Activated T-helper 1 cell treated with anti-CD3 and anti-CD28 coated beads, Interleukin-12 subunit alpha, Interleukin-12 subunit beta, Interleukin-2, Interleukin-4 antibody, amounts not matched to agents 30 ng/mL and 10 ng/mL and 1 ng/mL, durations not matched to agents 14 hours and 24 hours and 36 hours (primary cell): Measurements from ENCODE around the gene LIN52. TPM values are rescaled to one million over a fixed set of nuclear protein-coding genes. Genes with fewer than 3 reads are reported as not detected.

Source experiments
- DNase-seq: peaks from one replicate; pipeline ENCODE4 v3.0.0; 2021; ENCODE audit warnings: low spot score
- H3K27ac Mint-ChIP-seq: one replicate; pipeline ENCODE4 v1.8.0; 2021; ENCODE audit warnings: mild to moderate bottlenecking, mixed read lengths
- H3K27me3 Mint-ChIP-seq: one replicate; pipeline ENCODE4 v1.8.0; 2022; ENCODE audit warnings: mild to moderate bottlenecking, moderate library complexity, mixed read lengths; ENCODE audit not compliant: insufficient read depth
- H3K36me3 Mint-ChIP-seq: one replicate; pipeline ENCODE4 v1.8.0; 2021; ENCODE audit warnings: low read depth, mixed read lengths
- H3K4me1 Mint-ChIP-seq: one replicate; pipeline ENCODE4 v1.8.0; 2021; ENCODE audit warnings: low read depth, mixed read lengths
- H3K4me3 Mint-ChIP-seq: one replicate; pipeline ENCODE4 v1.8.0; 2021; ENCODE audit warnings: mild to moderate bottlenecking, moderate library complexity, mixed read lengths
- H3K9me3 Mint-ChIP-seq: one replicate; pipeline ENCODE4 v1.8.0; 2021; ENCODE audit warnings: mixed read lengths
- intact Hi-C: fragments of 100-400 bp; cut with micrococcal nuclease; formaldehyde crosslinking; loops from one replicate; pipeline ENCODE4 v1.15.1; 2024
- total RNA-seq: library from RNA; stranded (reverse); gene quantifications from 2 replicates; pipeline ENCODE4 v1.2.3, GENCODE V29; 2022

The LIN52 gene
- total RNA-seq, 1 donor from 2014 or later: 17.2 TPM

DNA sequence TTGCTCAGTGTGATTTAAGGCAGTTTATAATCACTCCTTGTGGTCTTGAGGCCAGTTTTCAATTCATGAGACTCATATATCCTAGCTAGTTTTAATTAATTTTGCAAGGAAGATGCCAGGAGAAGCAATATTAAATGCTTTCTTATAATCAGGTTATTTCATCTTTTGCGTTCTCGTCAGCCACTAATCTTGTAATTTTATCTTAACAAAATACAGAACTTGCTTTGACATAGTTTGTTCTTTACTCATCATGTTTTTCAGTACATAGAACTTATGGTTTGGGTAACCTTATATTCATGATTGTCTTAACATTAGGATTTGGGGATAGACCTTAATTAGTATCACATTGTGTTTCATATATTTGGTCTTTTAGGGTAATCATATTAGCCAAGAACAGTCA lies 76.0 kb downstream of the LIN52 start:
- H3K4me1 Mint-ChIP-seq: no peaks in the 10 kb centered on the region

DNA sequence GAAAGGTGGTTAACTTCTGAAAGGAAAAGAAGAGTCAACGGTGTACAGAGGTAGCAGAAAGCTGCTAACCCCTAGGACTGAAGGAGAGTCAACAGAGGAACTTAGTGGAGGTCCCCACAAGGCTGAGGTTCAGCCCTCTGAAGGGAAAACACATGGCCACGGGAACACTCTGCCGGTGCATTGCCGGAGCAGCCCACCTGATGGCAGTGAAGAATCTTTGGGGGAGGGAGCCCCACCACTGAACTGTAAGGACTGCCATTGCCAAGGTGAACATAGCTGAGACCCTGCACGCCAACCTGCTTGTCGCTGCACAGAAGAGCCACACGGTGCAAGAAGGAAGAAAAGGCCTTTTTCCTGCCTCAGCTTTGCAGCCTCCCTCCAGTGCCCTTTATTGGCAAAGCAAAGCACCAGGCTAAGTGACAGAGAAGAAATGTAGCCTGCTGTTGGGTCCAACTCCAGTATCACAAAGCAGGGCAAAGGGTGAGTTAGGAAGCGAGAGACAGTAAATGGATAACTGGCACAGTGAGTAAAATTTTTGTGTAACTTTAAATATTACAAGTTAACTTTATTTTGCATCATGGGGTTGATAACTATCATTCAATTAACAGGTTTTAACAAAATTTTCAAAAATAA lies 76.9 kb downstream of the LIN52 start:
- no peaks in the 10 kb centered on the region for H3K27me3 Mint-ChIP-seq
- no peaks in the 10 kb centered on the region for H3K4me1 Mint-ChIP-seq
- peaks cover 2% of the 10 kb centered on the region for H3K36me3 Mint-ChIP-seq
- no peak for DNase-seq
- no peak overlapping the region for H3K4me3 Mint-ChIP-seq
- no peak overlapping the region for H3K27ac Mint-ChIP-seq
- intact Hi-C loops: no loop called here
- no peaks in the 10 kb centered on the region for H3K9me3 Mint-ChIP-seq

More for the DNA sequence above, 76.0 kb downstream of the LIN52 start:
- peaks cover 2% of the 10 kb centered on the region for H3K36me3 Mint-ChIP-seq
- no peak overlapping the region for H3K4me3 Mint-ChIP-seq
- H3K27me3 Mint-ChIP-seq: no peaks in the 10 kb centered on the region
- no peak overlapping the region for H3K27ac Mint-ChIP-seq
- no peaks in the 10 kb centered on the region for H3K9me3 Mint-ChIP-seq
- intact Hi-C loops: no loop called here
- no peak for DNase-seq

DNA sequence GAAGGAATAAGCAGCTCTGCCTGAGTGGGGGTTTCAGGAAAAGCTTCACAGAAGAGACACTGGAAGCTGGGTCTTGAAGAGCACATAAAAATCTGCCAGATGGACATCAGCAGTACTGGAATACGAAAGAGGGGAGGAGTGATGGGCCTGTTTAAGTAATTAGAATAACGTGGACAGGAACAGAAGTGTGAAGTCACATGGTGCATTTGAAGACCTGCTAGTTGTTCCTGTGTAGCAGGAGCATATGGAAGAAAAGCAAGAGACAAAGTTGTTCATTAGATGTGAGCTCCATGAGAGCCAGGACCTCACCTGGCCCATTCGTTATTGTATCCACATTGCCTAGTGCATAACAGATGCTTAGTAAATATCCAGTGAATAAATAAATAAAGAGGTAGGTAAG lies 85.2 kb downstream of the LIN52 start:
- intact Hi-C loops: no loop called here
- no peaks in the 10 kb centered on the region for H3K4me1 Mint-ChIP-seq
- H3K4me3 Mint-ChIP-seq: no peak overlapping the region
- no peak for DNase-seq
- H3K27ac Mint-ChIP-seq: no peak overlapping the region
- H3K27me3 Mint-ChIP-seq: no peaks in the 10 kb centered on the region
- no peaks in the 10 kb centered on the region for H3K9me3 Mint-ChIP-seq
- H3K36me3 Mint-ChIP-seq: no peaks in the 10 kb centered on the region

DNA sequence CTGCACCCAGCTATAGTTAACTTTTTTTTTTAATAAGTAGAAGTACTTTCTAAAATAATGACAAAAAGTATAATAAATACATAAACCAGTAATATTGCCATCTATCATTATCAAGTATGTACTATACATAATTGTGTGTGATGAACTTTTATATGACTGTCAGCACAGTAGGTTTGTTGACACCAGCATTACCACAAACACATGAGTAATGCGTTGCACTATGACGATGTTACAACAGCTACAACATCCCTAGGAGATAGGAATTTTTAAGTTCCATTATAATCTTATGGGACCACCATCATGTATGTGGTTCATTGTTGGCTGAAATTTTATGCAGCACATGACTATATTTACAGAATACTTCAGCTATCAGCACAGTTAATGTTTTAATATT lies 91.6 kb downstream of the LIN52 start:
- Mint-ChIP-seq H3K36me3 (no peaks in the 10 kb centered on the region), H3K4me3 (no peak overlapping the region), H3K9me3 (no peaks in the 10 kb centered on the region), H3K4me1 (no peaks in the 10 kb centered on the region), H3K27ac (no peak overlapping the region), H3K27me3 (no peaks in the 10 kb centered on the region)
- intact Hi-C loops: no loop called here
- no peak for DNase-seq

DNA sequence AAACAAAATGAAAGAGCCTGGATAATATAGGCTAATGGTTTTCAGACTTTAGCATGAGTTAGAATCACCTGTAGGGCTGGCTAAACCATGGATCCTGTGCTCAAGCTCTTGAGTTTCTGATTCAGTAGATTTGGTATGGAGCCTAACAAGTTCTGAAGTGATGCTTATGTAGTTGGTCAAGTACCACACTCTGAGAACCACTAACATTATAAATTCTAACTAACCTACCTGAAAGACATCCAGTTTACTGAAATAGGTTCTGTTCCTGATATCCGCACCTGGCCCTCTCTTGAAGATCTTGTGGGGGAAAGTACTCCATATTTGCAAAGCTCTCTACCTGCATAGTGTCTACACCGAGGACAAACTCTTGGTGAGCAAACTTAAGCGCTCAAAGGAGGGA lies 95.1 kb downstream of the LIN52 start:
- intact Hi-C loops: no loop called here
- Mint-ChIP-seq H3K4me3 (no peak overlapping the region), H3K27ac (no peak overlapping the region), H3K9me3 (no peaks in the 10 kb centered on the region), H3K27me3 (no peaks in the 10 kb centered on the region), H3K4me1 (no peaks in the 10 kb centered on the region), H3K36me3 (no peaks in the 10 kb centered on the region)
- DNase-seq: no peak

DNA sequence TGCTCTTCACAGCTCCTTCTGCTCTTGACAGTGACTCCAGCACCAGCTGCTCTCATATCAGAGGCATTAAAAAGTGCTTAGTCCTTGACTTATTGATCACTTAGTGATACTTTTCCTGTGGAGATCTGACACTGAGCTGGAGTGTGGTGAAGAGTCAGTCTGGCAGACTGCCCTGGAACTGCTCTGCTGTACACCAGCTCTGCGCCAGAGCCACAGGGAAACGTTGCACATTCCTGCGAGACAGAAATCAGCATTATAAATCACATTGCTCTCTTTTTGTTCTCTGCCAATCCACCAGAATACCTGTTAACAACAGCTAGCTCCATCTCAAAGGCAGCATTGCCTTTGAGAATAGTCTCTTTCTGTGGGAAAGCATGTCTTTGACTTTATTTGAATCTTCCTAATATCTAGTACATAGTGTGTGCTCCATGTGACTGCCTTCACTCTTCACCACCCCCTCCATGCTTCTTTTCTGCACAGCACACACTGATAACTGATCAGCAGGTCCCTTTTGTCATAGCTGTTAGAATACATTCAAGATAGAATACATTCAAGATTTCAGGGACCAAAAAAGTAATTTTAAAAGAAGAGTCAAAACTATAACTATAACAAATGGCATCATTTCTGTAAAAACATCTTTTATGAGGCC lies 106.3 kb downstream of the LIN52 start:
- intact Hi-C loops: no loop called here

DNA sequence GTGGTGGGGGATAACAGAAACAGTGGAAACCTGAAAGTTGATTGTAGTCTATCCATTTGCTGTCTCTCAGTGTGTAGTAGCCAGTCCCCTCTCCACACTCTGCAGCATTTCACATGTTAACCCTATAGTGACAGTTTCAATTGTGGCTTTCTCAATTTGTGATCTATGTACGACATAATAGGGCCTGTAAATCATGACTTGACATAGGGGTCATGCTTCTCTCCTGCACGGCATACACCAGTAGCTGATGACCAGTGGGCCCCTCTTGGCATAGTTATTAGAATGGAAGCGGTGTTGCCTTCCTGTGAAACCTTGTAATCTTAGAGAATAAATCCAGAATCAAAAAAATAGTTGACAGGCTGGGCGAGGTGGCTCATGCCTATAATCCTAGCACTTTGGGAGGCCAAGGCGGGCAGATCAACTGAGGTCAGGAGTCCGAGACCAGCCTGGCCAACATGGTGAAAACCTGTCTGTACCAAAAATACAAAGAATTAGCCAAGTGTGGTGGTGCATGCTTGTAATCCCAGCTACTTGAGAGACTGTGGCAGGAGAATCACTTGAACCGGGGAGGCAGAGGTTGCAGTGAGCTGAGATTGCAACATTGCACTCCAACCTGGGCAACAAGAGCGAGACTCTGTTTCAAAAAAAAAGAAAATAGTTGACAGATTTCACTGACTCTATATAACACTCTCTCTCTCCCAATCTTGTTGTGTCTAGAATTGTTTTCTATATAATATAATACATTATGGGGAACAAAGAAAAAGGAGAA lies 109.9 kb downstream of the LIN52 start:
- Mint-ChIP-seq H3K4me3 (no peak overlapping the region), H3K9me3 (no peaks in the 10 kb centered on the region), H3K36me3 (peaks cover 6% of the 10 kb centered on the region), H3K27me3 (peaks cover 2% of the 10 kb centered on the region), H3K4me1 (no peaks in the 10 kb centered on the region), H3K27ac (no peak overlapping the region)
- DNase-seq: no peak
- intact Hi-C loops: no loop called here

More for the DNA sequence above, 106.3 kb downstream of the LIN52 start:
- H3K4me1 Mint-ChIP-seq: no peaks in the 10 kb centered on the region
- no peak for DNase-seq
- H3K36me3 Mint-ChIP-seq: no peaks in the 10 kb centered on the region
- peaks cover 2% of the 10 kb centered on the region for H3K27me3 Mint-ChIP-seq
- no peak overlapping the region for H3K27ac Mint-ChIP-seq
- no peak overlapping the region for H3K4me3 Mint-ChIP-seq
- no peaks in the 10 kb centered on the region for H3K9me3 Mint-ChIP-seq

DNA sequence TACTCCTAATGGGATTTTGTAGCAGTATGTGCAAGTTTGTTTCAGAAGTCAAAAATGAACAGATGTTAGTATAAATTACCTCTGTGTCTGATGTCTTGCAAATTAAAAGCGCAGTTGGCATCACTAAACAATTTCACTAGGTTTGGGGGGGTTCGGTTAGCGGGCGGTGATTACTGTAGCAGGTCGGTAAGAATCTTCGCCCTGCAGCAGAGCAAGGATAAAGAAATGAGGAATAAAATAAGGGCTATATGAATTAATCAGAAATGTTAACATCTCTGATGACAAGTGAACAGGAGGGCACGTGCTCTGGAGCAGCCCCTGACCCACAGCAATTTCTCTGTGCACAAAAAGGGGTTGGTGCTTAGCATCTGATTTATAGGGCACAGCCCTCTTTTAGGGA lies 110.9 kb downstream of the LIN52 start:
- no peak overlapping the region for H3K27ac Mint-ChIP-seq
- peaks cover 6% of the 10 kb centered on the region for H3K36me3 Mint-ChIP-seq
- no peaks in the 10 kb centered on the region for H3K4me1 Mint-ChIP-seq
- DNase-seq: no peak
- no peaks in the 10 kb centered on the region for H3K9me3 Mint-ChIP-seq
- peaks cover 2% of the 10 kb centered on the region for H3K27me3 Mint-ChIP-seq
- H3K4me3 Mint-ChIP-seq: no peak overlapping the region
- intact Hi-C loops: no loop called here

DNA sequence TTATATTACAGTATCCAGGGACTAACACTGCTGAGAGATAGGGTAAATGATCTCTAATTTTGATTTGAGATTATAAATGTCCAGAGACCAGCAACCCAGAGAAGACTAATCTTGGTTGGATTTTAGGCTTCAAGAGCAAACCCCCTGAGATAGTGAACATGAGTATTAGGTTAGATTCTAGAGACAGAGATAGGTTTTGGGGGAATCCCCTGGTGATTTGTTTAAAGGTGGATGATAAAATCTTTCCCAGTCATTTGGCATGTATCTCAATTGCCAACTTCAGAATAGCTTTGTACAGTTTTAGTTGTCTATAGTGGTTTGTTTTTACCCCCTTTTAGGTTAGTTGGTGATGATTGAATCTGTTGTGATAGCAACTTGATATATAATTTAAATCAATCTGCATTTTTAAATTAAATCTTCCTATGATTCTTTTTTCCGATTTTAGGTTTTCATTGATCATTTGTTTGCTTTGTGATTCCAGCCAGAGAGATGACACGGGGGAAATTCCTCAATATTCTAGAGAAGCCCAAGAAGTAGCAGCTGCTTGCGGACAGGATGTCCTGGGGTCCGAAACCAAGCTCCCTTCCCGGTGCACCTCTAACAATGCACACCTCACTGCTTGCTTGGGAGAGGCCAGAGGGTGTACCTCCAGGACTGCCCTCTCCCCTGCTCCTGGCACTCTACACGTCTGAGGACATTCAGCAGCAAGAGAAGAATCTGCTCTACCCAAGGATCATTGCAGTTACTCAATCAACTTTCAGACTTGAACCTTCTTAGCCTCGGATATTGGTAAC lies 113.9 kb downstream of the LIN52 start:
- Mint-ChIP-seq H3K36me3 (peaks cover 6% of the 10 kb centered on the region), H3K9me3 (no peaks in the 10 kb centered on the region), H3K27ac (no peak overlapping the region), H3K4me3 (no peak overlapping the region), H3K4me1 (no peaks in the 10 kb centered on the region), H3K27me3 (peaks cover 2% of the 10 kb centered on the region)
- DNase-seq: no peak
- intact Hi-C loops: no loop called here

DNA sequence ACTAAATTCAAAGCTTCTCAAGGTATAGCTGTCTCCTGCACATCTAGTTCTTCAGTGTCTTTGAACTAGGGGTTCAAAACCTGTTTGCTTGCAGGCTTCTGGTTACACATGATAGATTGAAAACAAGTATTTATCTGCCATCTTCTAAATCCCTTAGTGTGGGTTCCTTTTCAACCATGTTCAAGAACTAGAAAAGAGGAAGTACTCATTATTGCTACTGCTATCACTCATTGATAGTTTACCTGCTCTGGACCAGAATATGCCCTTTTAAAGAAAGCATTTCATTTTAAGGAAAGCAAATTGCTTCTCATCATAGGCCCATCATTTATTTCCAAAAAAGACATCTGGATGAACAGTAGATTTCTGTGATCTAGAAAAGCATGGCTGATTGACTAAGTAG lies 117.4 kb downstream of the LIN52 start:
- peaks cover 8% of the 10 kb centered on the region for H3K36me3 Mint-ChIP-seq
- no peaks in the 10 kb centered on the region for H3K4me1 Mint-ChIP-seq
- DNase-seq: no peak

DNA sequence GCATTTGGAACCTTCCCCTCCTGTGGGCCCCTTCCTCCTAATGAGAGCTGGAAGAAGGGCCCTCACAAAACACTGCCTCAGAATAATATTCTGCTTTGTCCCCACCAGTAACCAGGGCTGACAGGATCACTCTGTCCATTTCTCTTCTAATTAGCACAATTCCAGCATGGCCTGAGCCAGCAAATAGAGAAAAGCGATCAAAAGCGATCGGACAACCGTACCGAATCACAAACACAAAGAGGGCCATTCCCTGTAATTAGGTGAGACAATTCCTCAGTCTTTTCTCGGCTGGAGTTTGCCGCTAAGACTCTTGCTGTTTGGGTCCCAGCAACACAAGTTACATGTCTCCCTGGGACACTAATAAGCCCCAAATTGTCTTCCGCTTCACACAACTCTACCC lies 118.9 kb downstream of the LIN52 start:
- no peaks in the 10 kb centered on the region for H3K4me1 Mint-ChIP-seq

More for the DNA sequence above, 117.4 kb downstream of the LIN52 start:
- Mint-ChIP-seq H3K27me3 (no peaks in the 10 kb centered on the region), H3K9me3 (no peaks in the 10 kb centered on the region), H3K4me3 (no peak overlapping the region), H3K27ac (no peak overlapping the region)
- intact Hi-C loops: no loop called here

DNA sequence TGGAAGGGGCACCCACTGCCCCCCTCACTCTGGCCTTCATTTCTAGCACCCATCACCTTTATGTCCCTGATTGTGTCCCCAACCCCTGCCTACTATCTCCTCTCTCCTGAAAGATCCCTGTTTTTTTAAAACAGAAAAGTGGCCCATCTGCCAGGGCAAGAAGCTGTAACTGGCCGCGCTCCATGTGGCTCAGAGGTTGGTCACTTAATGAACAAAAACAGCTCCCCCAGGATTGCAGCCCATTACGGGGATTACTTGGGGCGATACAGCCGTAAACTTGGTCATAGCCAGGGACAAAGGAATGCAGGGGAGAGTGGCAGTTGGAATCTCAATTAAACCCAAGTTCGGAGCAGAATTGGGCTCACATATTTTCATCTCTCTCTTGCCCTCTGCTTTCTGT lies 119.7 kb downstream of the LIN52 start:
- intact Hi-C loops: no loop called here
- no peaks in the 10 kb centered on the region for H3K4me1 Mint-ChIP-seq
- no peak overlapping the region for H3K27ac Mint-ChIP-seq
- no peak for DNase-seq
- H3K36me3 Mint-ChIP-seq: peaks cover 1% of the 10 kb centered on the region
- no peaks in the 10 kb centered on the region for H3K27me3 Mint-ChIP-seq
- no peak overlapping the region for H3K4me3 Mint-ChIP-seq
- H3K9me3 Mint-ChIP-seq: no peaks in the 10 kb centered on the region

More for the DNA sequence above, 118.9 kb downstream of the LIN52 start:
- no peaks in the 10 kb centered on the region for H3K9me3 Mint-ChIP-seq
- peaks cover 7% of the 10 kb centered on the region for H3K36me3 Mint-ChIP-seq
- H3K27ac Mint-ChIP-seq: no peak overlapping the region
- DNase-seq: no peak
- no peak overlapping the region for H3K4me3 Mint-ChIP-seq
- H3K27me3 Mint-ChIP-seq: no peaks in the 10 kb centered on the region
- intact Hi-C loops: no loop called here

DNA sequence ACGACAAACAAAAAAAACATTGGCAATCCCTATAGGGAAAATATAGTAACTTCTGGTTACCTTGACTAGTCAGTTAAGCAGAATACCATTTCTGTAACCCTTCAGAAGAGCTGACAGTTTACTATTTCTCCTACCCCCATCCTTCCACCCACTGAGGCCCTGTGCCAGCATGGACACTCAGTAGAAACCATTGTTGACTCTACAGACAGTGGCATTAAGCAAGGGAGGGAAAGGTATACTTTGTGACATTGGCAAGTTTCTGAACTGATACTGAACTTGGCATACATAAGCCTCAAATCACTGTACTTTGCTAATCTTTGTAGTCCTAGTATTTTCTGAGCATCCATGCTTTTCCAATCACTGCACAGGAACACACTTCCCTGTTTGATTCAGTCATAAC lies 121.1 kb downstream of the LIN52 start:
- intact Hi-C loops: no loop called here
- Mint-ChIP-seq H3K9me3 (no peaks in the 10 kb centered on the region), H3K36me3 (peaks cover 1% of the 10 kb centered on the region), H3K27me3 (no peaks in the 10 kb centered on the region), H3K4me3 (no peak overlapping the region), H3K27ac (no peak overlapping the region), H3K4me1 (no peaks in the 10 kb centered on the region)
- DNase-seq: no peak
